Loucy (cell line): Measurements from ENCODE around the gene DTX3.

Experiments used
- H2AFZ ChIP-seq: fragments of 200-600 bp; sonication (generic); 2 replicates; pipeline ENCODE4 v1.6.0; 2016; ENCODE audit warnings: antibody characterized with exemption, mild to moderate bottlenecking, low read length, moderate library complexity
- H3F3A ChIP-seq: fragments of 200-600 bp; 2 replicates; pipeline ENCODE4 v1.6.0; 2016; ENCODE audit warnings: antibody characterized with exemption, low read depth, mild to moderate bottlenecking
- H3K27me3 ChIP-seq: fragments of 200-600 bp; sonication (generic); 2 replicates; pipeline ENCODE4 v1.6.1; 2014; ENCODE audit warnings: low read length, mild to moderate bottlenecking; ENCODE audit not compliant: insufficient read depth, poor library complexity, severe bottlenecking
- H3K36me3 ChIP-seq: fragments of 200-600 bp; sonication (generic); 2 replicates; pipeline ENCODE4 v1.6.1; 2016; ENCODE audit warnings: low read length; ENCODE audit not compliant: insufficient read depth
- H3K4me1 ChIP-seq: fragments of 200-600 bp; sonication (generic); 2 replicates; pipeline ENCODE4 v1.5.1; 2014; ENCODE audit warnings: low read length, mild to moderate bottlenecking; ENCODE audit not compliant: insufficient read depth, poor library complexity, severe bottlenecking
- H3K4me2 ChIP-seq: fragments of 200-600 bp; sonication (generic); 2 replicates; pipeline ENCODE4 v1.6.0; 2014; ENCODE audit warnings: antibody characterized with exemption, low read length, low read depth, mild to moderate bottlenecking; ENCODE audit not compliant: poor library complexity, severe bottlenecking
- H3K4me3 ChIP-seq: fragments of 200-600 bp; sonication (generic); 2 replicates; pipeline ENCODE4 v1.5.1; 2014; ENCODE audit warnings: low read length, mild to moderate bottlenecking, mixed read lengths; ENCODE audit not compliant: poor library complexity, severe bottlenecking
- H3K79me2 ChIP-seq: fragments of 200-600 bp; sonication (generic); 2 replicates; pipeline ENCODE4 v1.6.1; 2014; ENCODE audit warnings: low read length; ENCODE audit not compliant: insufficient read depth
- H3K9ac ChIP-seq: fragments of 200-600 bp; sonication (generic); 2 replicates; pipeline ENCODE4 v1.6.0; 2014; ENCODE audit warnings: mild to moderate bottlenecking, low read depth, low read length, moderate library complexity; ENCODE audit not compliant: poor library complexity, severe bottlenecking
- H3K9me2 ChIP-seq: fragments of 200-600 bp; sonication (generic); replicated peaks from 2 replicates; pipeline ENCODE4 v1.6.1; 2016; ENCODE audit warnings: low read depth, low read length, mixed read lengths
- H3K9me3 ChIP-seq: fragments of 200-600 bp; sonication (generic); 2 replicates; pipeline ENCODE4 v1.6.1; 2014; ENCODE audit warnings: mild to moderate bottlenecking, antibody characterized with exemption, low read length, low read depth; ENCODE audit not compliant: insufficient read depth
- H4K20me1 ChIP-seq: fragments of 200-600 bp; sonication (generic); 2 replicates; pipeline ENCODE4 v1.6.0; 2014; ENCODE audit warnings: antibody characterized with exemption, low read length, mild to moderate bottlenecking; ENCODE audit not compliant: insufficient read depth, poor library complexity, severe bottlenecking
- EZH2phosphoT487 ChIP-seq: fragments of 200-600 bp; IDR thresholded peaks from 2 replicates; pipeline ENCODE4 v1.6.1; 2018; ENCODE audit warnings: antibody characterized with exemption, mild to moderate bottlenecking, moderate library complexity, borderline replicate concordance
- TF ChIP-seq, protein P1 (sequence below): fragments of 200-600 bp; sonication (generic); conservative IDR thresholded peaks from 2 replicates; pipeline ENCODE4 v1.5.1; 2014; ENCODE audit warnings: mild to moderate bottlenecking, antibody characterized with exemption, low read length

DTX3 gene

DNA sequence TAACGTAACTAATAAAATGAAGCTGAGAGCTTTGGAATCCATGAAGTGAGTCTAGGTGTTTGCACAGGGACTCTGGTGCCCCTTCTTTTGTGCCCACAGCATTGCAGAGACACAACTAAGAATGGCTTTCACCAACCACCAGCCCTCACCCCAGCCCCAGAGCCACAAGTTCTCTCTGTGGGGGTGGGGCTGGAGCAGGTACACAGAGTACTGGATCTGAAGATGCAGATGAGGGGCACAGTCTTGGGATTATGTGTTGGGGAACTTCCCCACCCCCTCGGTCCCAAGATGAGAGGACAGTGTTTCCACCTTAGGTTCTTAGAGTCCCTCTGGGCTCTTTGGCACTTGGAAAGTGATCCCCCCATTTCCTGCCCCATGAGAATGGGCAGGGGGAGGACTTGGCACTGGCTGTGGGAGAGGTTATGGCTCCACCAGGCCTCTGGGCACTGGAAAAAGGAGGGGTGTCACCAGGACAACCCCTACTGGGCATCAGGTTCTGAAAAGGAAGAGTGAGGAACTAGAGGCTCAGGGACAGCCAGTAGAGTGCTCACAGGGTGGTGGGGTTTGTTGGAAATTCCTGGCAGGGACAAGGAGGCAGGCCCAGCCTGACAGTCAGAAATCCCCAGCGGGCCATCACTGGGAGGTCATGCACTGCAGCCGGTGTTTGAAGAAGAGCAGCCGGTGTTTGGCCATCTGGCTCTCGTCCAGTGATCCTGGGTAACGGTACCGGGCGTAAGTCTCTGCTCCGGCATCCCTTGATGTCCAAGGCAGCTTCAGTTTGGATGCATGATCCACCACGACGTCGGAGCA lies 21.7 kb downstream of the DTX3 start:
- no peaks in the 10 kb centered on the region for H4K20me1 ChIP-seq
- TF ChIP-seq, protein P1, sequence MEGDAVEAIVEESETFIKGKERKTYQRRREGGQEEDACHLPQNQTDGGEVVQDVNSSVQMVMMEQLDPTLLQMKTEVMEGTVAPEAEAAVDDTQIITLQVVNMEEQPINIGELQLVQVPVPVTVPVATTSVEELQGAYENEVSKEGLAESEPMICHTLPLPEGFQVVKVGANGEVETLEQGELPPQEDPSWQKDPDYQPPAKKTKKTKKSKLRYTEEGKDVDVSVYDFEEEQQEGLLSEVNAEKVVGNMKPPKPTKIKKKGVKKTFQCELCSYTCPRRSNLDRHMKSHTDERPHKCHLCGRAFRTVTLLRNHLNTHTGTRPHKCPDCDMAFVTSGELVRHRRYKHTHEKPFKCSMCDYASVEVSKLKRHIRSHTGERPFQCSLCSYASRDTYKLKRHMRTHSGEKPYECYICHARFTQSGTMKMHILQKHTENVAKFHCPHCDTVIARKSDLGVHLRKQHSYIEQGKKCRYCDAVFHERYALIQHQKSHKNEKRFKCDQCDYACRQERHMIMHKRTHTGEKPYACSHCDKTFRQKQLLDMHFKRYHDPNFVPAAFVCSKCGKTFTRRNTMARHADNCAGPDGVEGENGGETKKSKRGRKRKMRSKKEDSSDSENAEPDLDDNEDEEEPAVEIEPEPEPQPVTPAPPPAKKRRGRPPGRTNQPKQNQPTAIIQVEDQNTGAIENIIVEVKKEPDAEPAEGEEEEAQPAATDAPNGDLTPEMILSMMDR: no peak
- TF ChIP-seq EZH2phosphoT487: no peak
- no peaks in the 10 kb centered on the region for H3K9me3 ChIP-seq
- no peaks in the 10 kb centered on the region for H3K9me2 ChIP-seq
- no peaks in the 10 kb centered on the region for H3K27me3 ChIP-seq
- no peak overlapping the region for H2AFZ ChIP-seq
- no peak overlapping the region for H3K4me2 ChIP-seq
- H3K79me2 ChIP-seq: no peaks in the 10 kb centered on the region
- H3K4me3 ChIP-seq: no peak overlapping the region
- H3F3A ChIP-seq: no peaks in the 10 kb centered on the region
- H3K36me3 ChIP-seq: no peaks in the 10 kb centered on the region
- no peak overlapping the region for H3K9ac ChIP-seq
- H3K4me1 ChIP-seq: no peaks in the 10 kb centered on the region

DNA sequence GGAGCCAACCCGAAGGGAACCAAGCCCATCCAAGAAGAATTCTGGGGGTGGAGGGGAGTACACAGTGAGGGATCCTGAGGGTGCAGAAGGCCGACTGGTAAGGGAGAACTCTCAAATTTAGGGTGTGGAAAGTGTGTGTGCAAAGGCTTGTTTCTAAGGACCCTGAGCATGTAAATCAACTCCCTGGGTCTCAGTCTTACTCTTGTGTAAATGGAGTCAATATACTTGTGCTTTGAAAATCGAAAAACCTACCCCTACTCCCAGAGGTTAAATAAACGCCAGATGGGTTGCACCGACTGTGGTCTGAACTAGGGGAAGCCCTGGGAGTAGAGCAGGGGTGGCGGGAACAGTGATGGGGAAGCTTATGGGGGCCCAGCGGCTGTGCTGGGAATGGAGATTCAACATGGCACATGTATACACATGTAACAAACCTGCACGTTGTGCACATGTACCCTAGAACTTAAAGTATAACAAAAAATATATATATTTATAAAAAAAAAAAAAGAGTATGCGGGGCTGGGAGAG lies 22.4 kb downstream of the DTX3 start:
- H3K27me3 ChIP-seq: no peaks in the 10 kb centered on the region
- TF ChIP-seq, protein P1: no peak
- TF ChIP-seq EZH2phosphoT487: no peak
- H3K9me3 ChIP-seq: no peaks in the 10 kb centered on the region
- H3K9ac ChIP-seq: no peak overlapping the region
- no peaks in the 10 kb centered on the region for H4K20me1 ChIP-seq
- no peak overlapping the region for H3K4me2 ChIP-seq
- no peaks in the 10 kb centered on the region for H3K4me1 ChIP-seq
- no peaks in the 10 kb centered on the region for H3K9me2 ChIP-seq
- H3K36me3 ChIP-seq: no peaks in the 10 kb centered on the region
- H2AFZ ChIP-seq: no peak overlapping the region
- no peaks in the 10 kb centered on the region for H3F3A ChIP-seq
- no peaks in the 10 kb centered on the region for H3K79me2 ChIP-seq
- H3K4me3 ChIP-seq: no peak overlapping the region

DNA sequence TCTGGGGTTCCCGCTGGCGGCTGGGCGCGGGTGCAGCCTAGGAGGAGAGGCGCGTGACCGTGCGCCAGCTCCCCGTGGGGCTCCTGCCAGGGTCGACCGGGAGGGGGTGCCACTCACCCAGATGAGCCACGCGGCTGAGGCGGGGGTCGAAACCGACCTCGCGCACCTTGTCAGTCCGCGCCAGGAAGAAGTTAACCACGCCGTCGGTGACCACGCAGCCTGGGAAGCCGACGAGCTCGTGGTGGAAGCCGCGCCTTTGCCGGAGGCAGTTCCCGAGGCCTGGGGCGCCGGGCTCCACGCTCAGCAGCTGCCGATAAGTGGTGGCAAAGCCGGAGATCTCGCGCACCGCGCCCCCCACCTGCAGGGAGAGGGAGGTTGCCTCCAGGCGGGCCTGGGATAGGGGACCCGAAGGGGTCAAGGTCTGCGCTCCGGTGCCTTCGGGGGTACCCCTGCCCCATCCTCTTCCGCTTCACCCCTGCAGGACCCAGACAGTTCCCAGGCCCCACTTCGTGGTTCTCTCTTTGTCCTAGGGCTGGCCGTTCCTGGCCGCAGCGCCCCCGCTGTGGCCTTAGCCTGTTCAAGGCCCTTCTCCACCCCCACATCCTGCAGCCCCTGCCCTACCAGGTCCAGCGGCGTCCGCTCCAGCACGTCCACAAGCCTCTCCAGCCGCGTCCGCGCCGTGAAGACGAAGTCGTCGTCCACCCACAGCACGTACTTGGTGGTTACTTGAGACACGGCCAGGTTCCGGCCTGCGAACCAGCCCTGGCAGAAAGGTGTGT lies 23.1 kb downstream of the DTX3 start:
- Histone ChIP-seq H3K27me3 (no peaks in the 10 kb centered on the region), H3K4me3 (no peak overlapping the region)

More for the DNA sequence above, 23.1 kb downstream of the DTX3 start:
- Histone ChIP-seq H3K4me2 (no peak overlapping the region), H3K9me2 (no peaks in the 10 kb centered on the region), H3K9ac (no peak overlapping the region), H4K20me1 (no peaks in the 10 kb centered on the region), H3K9me3 (no peaks in the 10 kb centered on the region), H3K4me1 (no peaks in the 10 kb centered on the region), H3F3A (no peaks in the 10 kb centered on the region), H3K36me3 (no peaks in the 10 kb centered on the region), H3K79me2 (no peaks in the 10 kb centered on the region), H2AFZ (no peak overlapping the region)
- TF ChIP-seq EZH2phosphoT487: no peak
- TF ChIP-seq, protein P1: no peak
